ENCODE measurements around the gene TRIM17. TPM values are rescaled to one million over a fixed set of nuclear protein-coding genes. Genes with fewer than 3 reads are reported as not detected.

TRIM17 gene
- polyA plus RNA-seq, 1 of the 3 experiments (the other 2 are of a cell fraction): 1.6 TPM

DNA sequence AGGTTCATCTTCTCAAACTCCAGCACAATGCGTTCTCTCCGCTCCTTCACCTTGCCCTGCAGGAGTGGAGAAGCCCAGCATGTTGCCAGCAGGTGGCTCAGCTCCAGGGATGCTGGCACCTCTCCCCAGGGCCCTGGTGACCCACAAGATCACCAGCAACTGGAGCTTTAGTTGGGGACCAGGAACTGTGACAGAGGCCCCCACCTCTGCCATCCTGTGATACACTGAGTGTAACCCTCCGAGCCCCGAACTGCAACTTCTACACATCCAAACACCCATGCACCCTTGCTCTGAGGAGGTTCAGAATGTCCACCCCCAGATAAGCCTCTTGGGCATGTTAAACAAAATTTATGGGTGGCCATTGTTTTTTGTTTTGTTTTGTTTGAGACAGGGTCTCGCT lies 5.5 kb downstream of the TRIM17 start:
- Histone ChIP-seq H3K27ac (ENCODE audit: low read depth in 2 of 2, low read length in 1 of 2) (no peak overlapping the region), H3K9me2 (no peaks in the 10 kb centered on the region), H2AFZ (ENCODE audit: low read depth) (no peak overlapping the region), H3K9ac (no peak overlapping the region), H3K27me3 (ENCODE audit: insufficient read depth) (no peaks in the 10 kb centered on the region), H3K9me3 (no peaks in the 10 kb centered on the region), H3K79me2 (ENCODE audit: insufficient read depth) (peaks cover 19% of the 10 kb centered on the region), H3F3A (replicated peaks; ENCODE audit: insufficient read depth) (no peaks in the 10 kb centered on the region), H3K4me2 (no peak overlapping the region), H3K4me1 (ENCODE audit: control insufficient read depth in 1 of 2, insufficient read depth in 2 of 2, low read depth in 1 of 2, low read length in 1 of 2) (peaks cover 4 to 22% of the 10 kb centered on the region in 2 experiments; a peak in 3 of 4 replicates), H4K20me1 (ENCODE audit: insufficient read depth) (no peaks in the 10 kb centered on the region), H3K4me3 (ENCODE audit: low read depth in 2 of 2, low read length in 1 of 2) (no peak overlapping the region), H3K36me3 (replicated peaks in 1 of 2; ENCODE audit: control insufficient read depth in 1 of 2, insufficient read depth in 2 of 2, low read length in 1 of 2) (peaks cover 0 to 3% of the 10 kb centered on the region in 2 experiments)
- POLR2A ChIA-PET: interaction anchor here (1.0 kb wide), 1 partner anchor 46 kb away, joined by 3 read pairs; a partner anchor contains a TSS
- no peak for DNase-seq
- WGBS (ENCODE audit: low lambda C conversion rate): 97% methylated on average over 5 of the region's 5 CpGs
- TF ChIP-seq RFX5 (IDR thresholded peaks at IDR 0.05; ENCODE audit: low read length): no peak
- no peak for TF ChIP-seq FOXM1 (IDR thresholded peaks at IDR 0.05; ENCODE audit: low read depth)
- TF ChIP-seq, protein P1, sequence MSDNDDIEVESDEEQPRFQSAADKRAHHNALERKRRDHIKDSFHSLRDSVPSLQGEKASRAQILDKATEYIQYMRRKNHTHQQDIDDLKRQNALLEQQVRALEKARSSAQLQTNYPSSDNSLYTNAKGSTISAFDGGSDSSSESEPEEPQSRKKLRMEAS (IDR thresholded peaks at IDR 0.05; ENCODE audit: low read depth): no peak
- TF ChIP-seq RXRA (IDR thresholded peaks at IDR 0.05; ENCODE audit: borderline replicate concordance, low read depth): no peak
- TF ChIP-seq GATA2 (CRISPR knock-in tag; IDR thresholded peaks at IDR 0.05): no peak
- TF ChIP-seq SIN3A (IDR thresholded peaks at IDR 0.05; ENCODE audit: borderline replicate concordance, low read depth, low read length): no peak
- no peak for TF ChIP-seq CHD2 (IDR thresholded peaks at IDR 0.05; ENCODE audit: low read length, partially characterized antibody)
- TF ChIP-seq MEF2A (IDR thresholded peaks at IDR 0.05; ENCODE audit: borderline replicate concordance, low read depth): no peak
- TF ChIP-seq POLR2AphosphoS5 (IDR thresholded peaks at IDR 0.05; ENCODE audit: low read depth, low read length): no peak
- TF ChIP-seq NRF1 (IDR thresholded peaks at IDR 0.05; ENCODE audit: low read depth, low read length): no peak
- TF ChIP-seq SMC3 (IDR thresholded peaks at IDR 0.05; ENCODE audit: low read depth, low read length): no peak
- no peak for TF ChIP-seq ELF1 (IDR thresholded peaks at IDR 0.05)
- no peak for TF ChIP-seq MXI1 (IDR thresholded peaks at IDR 0.05; ENCODE audit: low read depth, low read length)
- TF ChIP-seq, protein P2, sequence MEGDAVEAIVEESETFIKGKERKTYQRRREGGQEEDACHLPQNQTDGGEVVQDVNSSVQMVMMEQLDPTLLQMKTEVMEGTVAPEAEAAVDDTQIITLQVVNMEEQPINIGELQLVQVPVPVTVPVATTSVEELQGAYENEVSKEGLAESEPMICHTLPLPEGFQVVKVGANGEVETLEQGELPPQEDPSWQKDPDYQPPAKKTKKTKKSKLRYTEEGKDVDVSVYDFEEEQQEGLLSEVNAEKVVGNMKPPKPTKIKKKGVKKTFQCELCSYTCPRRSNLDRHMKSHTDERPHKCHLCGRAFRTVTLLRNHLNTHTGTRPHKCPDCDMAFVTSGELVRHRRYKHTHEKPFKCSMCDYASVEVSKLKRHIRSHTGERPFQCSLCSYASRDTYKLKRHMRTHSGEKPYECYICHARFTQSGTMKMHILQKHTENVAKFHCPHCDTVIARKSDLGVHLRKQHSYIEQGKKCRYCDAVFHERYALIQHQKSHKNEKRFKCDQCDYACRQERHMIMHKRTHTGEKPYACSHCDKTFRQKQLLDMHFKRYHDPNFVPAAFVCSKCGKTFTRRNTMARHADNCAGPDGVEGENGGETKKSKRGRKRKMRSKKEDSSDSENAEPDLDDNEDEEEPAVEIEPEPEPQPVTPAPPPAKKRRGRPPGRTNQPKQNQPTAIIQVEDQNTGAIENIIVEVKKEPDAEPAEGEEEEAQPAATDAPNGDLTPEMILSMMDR (IDR thresholded peaks at IDR 0.05): no peak
- TF ChIP-seq, protein P3, sequence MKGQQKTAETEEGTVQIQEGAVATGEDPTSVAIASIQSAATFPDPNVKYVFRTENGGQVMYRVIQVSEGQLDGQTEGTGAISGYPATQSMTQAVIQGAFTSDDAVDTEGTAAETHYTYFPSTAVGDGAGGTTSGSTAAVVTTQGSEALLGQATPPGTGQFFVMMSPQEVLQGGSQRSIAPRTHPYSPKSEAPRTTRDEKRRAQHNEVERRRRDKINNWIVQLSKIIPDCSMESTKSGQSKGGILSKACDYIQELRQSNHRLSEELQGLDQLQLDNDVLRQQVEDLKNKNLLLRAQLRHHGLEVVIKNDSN (IDR thresholded peaks at IDR 0.05; ENCODE audit: borderline replicate concordance, low read depth): no peak
- no peak for TF ChIP-seq EZH2phosphoT487 (IDR thresholded peaks at IDR 0.05; ENCODE audit: borderline replicate concordance, low read depth)
- no peak for TF ChIP-seq GABPA (IDR thresholded peaks at IDR 0.05; ENCODE audit: low read depth)
- no peak for TF ChIP-seq TAF1 (IDR thresholded peaks at IDR 0.05; ENCODE audit: borderline replicate concordance, low read depth, low read length)
- TF ChIP-seq, protein P4, sequence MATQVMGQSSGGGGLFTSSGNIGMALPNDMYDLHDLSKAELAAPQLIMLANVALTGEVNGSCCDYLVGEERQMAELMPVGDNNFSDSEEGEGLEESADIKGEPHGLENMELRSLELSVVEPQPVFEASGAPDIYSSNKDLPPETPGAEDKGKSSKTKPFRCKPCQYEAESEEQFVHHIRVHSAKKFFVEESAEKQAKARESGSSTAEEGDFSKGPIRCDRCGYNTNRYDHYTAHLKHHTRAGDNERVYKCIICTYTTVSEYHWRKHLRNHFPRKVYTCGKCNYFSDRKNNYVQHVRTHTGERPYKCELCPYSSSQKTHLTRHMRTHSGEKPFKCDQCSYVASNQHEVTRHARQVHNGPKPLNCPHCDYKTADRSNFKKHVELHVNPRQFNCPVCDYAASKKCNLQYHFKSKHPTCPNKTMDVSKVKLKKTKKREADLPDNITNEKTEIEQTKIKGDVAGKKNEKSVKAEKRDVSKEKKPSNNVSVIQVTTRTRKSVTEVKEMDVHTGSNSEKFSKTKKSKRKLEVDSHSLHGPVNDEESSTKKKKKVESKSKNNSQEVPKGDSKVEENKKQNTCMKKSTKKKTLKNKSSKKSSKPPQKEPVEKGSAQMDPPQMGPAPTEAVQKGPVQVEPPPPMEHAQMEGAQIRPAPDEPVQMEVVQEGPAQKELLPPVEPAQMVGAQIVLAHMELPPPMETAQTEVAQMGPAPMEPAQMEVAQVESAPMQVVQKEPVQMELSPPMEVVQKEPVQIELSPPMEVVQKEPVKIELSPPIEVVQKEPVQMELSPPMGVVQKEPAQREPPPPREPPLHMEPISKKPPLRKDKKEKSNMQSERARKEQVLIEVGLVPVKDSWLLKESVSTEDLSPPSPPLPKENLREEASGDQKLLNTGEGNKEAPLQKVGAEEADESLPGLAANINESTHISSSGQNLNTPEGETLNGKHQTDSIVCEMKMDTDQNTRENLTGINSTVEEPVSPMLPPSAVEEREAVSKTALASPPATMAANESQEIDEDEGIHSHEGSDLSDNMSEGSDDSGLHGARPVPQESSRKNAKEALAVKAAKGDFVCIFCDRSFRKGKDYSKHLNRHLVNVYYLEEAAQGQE (IDR thresholded peaks at IDR 0.05; ENCODE audit: low read depth, low read length): no peak
- CTCF ChIA-PET: no interaction called here
